Suprapubic skin (tissue), 3 donors: ENCODE data around the gene GAS7.

Experiments used
- CTCF ChIP-seq, 2 donors: fragments of 200-600 bp in 1 of 2; fragments of 450-650 bp in 1 of 2; sonication (generic) in 1 of 2; IDR thresholded peaks; one replicate each; pipeline ENCODE4 v1.5.1; 2016 to 2019; ENCODE audit warnings: antibody characterized with exemption in 2 of 2, mild to moderate bottlenecking in 1 of 2, moderate library complexity in 1 of 2
- POLR2AphosphoS5 ChIP-seq, 3 donors: sonication (generic); formaldehyde crosslinking; IDR thresholded peaks; one replicate each; pipeline ENCODE4 v1.6.1; 2017; ENCODE audit warnings: antibody characterized with exemption in 3 of 3

GRCh38 chr17:10123093-10123492 is 75.3 kb downstream of the GAS7 start:
- TF ChIP-seq POLR2AphosphoS5 (IDR thresholded peaks at IDR 0.05), result no peak
- TF ChIP-seq CTCF (IDR thresholded peaks at IDR 0.05), result no peak
